Omental fat pad (tissue), 4 donors: ENCODE measurements around the gene SRD5A3. TPM values are rescaled to one million over a fixed set of nuclear protein-coding genes. Genes with fewer than 3 reads are reported as not detected.

ENCODE experiments used
- ATAC-seq: fragments of 150-250 bp; one replicate; pipeline ENCODE4 v1.9.1; 2016; ENCODE audit warnings: mild to moderate bottlenecking, moderate library complexity; ENCODE audit not compliant: low FRiP score
- DNase-seq: peaks from one replicate; pipeline ENCODE4 v3.0.0-alpha.2; 2019; ENCODE audit warnings: low spot score
- CTCF ChIP-seq, 3 donors: fragments of 450-650 bp; IDR thresholded peaks; one replicate each; pipeline ENCODE4 v1.5.1; 2016 to 2017; ENCODE audit warnings: antibody characterized with exemption in 3 of 3, mild to moderate bottlenecking in 3 of 3, moderate library complexity in 2 of 3
- total RNA-seq, 4 donors: library from RNA; depleted of rRNA; stranded (reverse); fragments of >200 nt; gene quantifications; one replicate each; pipeline ENCODE4 v1.1.0, GENCODE V29; 2016

Gene SRD5A3
- total RNA-seq, 4 donors from 2014 or later: 8.0 to 15.9 (median 9.9) TPM

DNA sequence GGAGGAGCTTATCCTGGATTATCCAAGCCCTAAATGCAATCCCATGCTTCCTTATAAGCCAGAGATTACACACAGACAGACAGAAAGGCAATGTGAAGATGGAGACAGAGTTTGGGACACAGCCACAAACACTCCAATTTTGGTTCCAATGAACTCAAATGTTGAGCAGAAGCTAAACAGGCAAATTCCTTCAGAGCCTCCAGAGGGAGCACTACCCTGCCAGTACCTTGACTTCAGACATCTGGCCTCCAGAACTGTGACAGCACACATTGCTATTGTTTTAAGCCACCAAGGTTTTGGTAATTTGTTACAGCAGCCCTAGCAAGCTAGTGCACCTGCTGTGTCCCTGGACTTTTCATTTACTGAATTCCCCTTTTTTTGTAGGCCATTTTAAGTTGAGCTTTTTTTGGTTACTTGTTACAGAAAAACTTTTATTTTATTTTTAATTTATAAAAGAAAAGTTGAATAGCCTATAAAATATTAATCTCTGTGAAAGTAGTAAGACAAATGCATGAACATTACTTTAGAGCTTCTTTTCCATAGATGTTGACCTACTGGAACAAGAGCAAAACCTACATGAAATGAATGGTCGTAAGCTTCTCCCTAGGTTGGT lies 33.4 kb upstream of the SRD5A3 start:
- ATAC-seq: no peak
- no peak for DNase-seq
- TF ChIP-seq CTCF (IDR thresholded peaks at IDR 0.05): no peak

GRCh38 chr4:55314141-55314820 lies 31.8 kb upstream of the SRD5A3 start:
- TF ChIP-seq CTCF (IDR thresholded peaks at IDR 0.05): no peak
- DNase-seq (no peak), ATAC-seq (no peak)

DNA sequence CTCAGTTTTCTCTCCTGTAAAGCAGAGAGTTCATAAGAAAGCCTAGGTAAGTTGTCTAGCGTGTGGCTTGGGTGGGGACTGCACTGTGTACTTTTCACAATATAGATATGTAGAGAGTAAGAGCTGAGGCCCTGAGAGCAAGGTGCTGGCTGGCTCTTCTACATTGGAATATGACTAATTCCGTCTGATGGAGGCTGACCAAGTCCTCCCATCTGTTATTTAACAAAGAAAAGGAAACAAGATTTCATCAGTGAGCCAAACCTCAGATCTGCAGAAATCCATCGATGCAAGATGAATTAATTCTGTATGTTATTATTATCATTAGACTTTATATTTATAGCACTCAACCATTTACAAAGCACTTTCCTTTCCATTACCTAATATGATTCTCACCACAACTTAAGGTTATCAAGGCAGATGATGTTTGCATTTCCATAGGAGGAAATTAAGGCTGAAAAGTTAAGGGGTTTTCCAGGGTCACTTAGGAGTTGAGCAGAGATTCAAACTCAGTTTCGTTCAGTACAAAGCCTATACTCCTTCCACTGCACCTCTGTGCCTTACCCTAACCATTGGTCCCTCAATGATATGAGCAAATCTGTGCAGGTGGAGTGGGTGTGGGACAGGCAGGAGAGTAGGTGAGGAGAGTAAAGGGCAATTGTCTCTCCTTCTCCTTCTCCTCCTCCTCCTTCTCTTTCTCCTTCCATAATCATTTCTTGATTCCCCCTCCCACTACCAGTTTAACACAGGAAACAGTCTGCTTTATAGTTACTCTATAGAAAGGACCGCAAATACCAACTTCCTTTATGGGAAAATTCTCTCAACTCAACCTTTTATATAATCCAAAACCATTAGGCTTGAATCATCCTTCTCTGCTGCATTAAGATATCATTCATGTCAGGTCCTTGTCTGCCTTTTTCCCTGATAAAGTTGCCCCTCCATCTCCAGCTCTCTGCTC lies 27.6 kb upstream of the SRD5A3 start:
- DNase-seq (no peak), ATAC-seq (no peak)
- no peak for TF ChIP-seq CTCF (IDR thresholded peaks at IDR 0.05)

DNA sequence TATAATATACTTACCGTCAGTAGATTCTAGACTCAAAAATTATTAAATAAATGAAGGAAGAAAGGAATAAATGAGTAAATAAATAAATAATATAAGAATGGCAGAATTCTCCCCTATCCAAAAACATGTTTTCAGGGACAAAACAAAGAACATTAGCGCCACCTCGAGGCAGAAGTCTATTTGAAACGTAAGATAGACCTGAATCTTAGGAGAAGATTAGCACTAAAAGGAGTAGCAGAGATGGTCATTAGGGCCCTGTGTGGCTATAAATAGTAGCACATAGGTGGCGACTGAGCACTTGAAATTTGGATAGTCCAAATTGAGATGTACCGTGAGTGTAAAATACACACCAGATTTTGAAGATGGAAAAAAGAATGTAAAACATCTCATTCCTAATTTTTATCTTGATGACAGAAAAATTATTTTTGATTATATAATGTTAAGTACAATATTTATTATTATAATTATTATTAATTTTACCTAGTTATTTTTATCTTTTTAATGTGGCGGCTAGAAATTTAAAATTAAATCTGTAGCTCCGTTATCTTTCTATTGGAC lies 24.3 kb upstream of the SRD5A3 start:
- ATAC-seq: no peak
- peak in 2 of 3 donors; percentile 12 to 19 for TF ChIP-seq CTCF (IDR thresholded peaks at IDR 0.05)
- DNase-seq: peak; percentile 89

DNA sequence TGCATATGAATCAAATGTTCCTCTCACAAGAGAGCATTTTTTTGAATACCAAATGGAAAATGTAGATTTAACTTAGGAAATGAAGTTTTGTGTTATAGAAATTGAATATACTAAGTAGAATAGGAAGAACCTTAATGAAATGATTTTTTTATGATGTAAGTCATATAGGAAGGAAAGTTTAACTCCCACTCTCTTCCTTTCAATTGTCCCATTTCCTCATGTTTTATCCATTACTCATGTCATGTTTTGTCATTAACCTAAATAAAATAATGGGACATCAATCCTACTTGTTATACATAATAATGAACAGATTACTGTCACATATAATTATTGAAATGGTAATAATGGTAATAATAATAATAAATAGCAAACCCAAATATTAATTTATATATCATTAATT lies 22.7 kb upstream of the SRD5A3 start:
- DNase-seq (no peak), ATAC-seq (no peak)
- no peak for TF ChIP-seq CTCF (IDR thresholded peaks at IDR 0.05)

DNA sequence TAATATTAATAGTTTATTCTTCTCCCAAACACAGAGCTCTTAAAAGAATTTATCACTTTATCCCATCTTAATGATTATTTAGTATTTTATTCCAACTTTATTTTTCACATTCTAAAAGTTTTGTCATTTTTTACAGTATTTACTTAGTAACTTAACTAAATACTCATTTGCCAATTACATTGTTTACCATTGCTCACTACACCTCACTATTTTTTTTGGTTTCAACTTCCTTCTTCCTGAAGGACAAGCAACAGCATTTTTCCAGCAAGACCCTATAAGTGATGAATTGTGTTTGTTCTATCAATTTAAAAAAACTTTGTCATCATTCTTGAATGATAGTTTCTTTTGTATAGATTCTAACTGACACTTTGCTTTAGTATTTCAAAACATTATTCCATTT lies 19.4 kb upstream of the SRD5A3 start:
- DNase-seq (no peak), ATAC-seq (no peak)
- no peak for TF ChIP-seq CTCF (IDR thresholded peaks at IDR 0.05)
